Activated CD4-positive, alpha-beta T cell treated with anti-CD3 and anti-CD28 coated beads, Interleukin-2, Interleukin-4, amounts not matched to agents 100 ng/mL and 50 ng/mL, durations not matched to agents 16 hours and 8 hours (primary cell): ENCODE data around the gene SPR.
A peak's percentile ranks its signal among the peaks of the same experiment; 100 is the strongest.

Source experiments
- DNase-seq: peaks from one replicate; pipeline ENCODE4 v3.0.0-alpha.2; 2020; ENCODE audit warnings: low spot score

Gene SPR

GRCh38 chr2:72915907-72916742 lies 28.9 kb downstream of the SPR start:
- DNase-seq = peak; percentile 33

- no peak for DNase-seq
Measured at GRCh38 chr2:72916743-72917137, 29.5 kb downstream of the SPR start.

GRCh38 chr2:72917138-72917876 lies 30.1 kb downstream of the SPR start, which contains the start of gene EMX1:
EMX1 (plus strand) TSS chr2:72917519; CDS start chr2:72917853, 334 bp downstream.
- DNase-seq = peak; percentile 38

- DNase-seq = no peak
Measured at GRCh38 chr2:72917877-72918553, 30.8 kb downstream of the SPR start.

- no peak for DNase-seq
Measured at GRCh38 chr2:72919414-72920317, 32.5 kb downstream of the SPR start.

GRCh38 chr2:72920318-72921087 lies 33.3 kb downstream of the SPR start:
- DNase-seq = peak; percentile 22

- DNase-seq = no peak
Measured at GRCh38 chr2:72921088-72921851, 34.1 kb downstream of the SPR start.

GRCh38 chr2:72921853-72922252 lies 34.6 kb downstream of the SPR start:
- DNase-seq = no peak

GRCh38 chr2:72923833-72924352 lies 36.7 kb downstream of the SPR start:
- DNase-seq = no peak

- DNase-seq = no peak
Measured at GRCh38 chr2:72924353-72925240, 37.4 kb downstream of the SPR start.

GRCh38 chr2:72925328-72925943 lies 38.2 kb downstream of the SPR start:
- DNase-seq = no peak

GRCh38 chr2:72926368-72926767 lies 39.2 kb downstream of the SPR start:
- DNase-seq = no peak

GRCh38 chr2:72926811-72927465 lies 39.7 kb downstream of the SPR start:
- no peak for DNase-seq

GRCh38 chr2:72927619-72928550 lies 40.7 kb downstream of the SPR start:
- no peak for DNase-seq

- no peak for DNase-seq
Measured at GRCh38 chr2:72929010-72929409, 41.8 kb downstream of the SPR start.

- DNase-seq = no peak
Measured at GRCh38 chr2:72931280-72931910, 44.2 kb downstream of the SPR start.
